GM23338 (cell line): Measurements from ENCODE around the gene CYBA. TPM values are rescaled to one million over a fixed set of nuclear protein-coding genes. Genes with fewer than 3 reads are reported as not detected.

Experiments
- ATAC-seq: fragments of 200-7000 bp; cut with Tn5 transposase; 3 replicates; pipeline ENCODE4 v1.9.1; 2020
- DNase-seq: peaks from one replicate; pipeline ENCODE4 v3.0.0-alpha.2; 2015; ENCODE audit warnings: low spot score
- H2AFZ ChIP-seq: fragments of 200-600 bp; sonication (generic); 2 replicates; pipeline ENCODE4 v1.8.0; 2016; ENCODE audit warnings: antibody characterized with exemption, mild to moderate bottlenecking, moderate library complexity
- H3F3A ChIP-seq: fragments of 200-600 bp; sonication (generic); replicated peaks from 2 replicates; pipeline ENCODE4 v1.8.0; 2017; ENCODE audit warnings: antibody characterized with exemption, mixed run types, low read depth
- H3K27ac ChIP-seq: fragments of 200-600 bp; sonication (generic); 2 replicates; pipeline ENCODE4 v1.6.1; 2016; ENCODE audit warnings: low read depth
- H3K27me3 ChIP-seq: fragments of 200-600 bp; sonication (generic); 2 replicates; pipeline ENCODE4 v1.8.0; 2016; ENCODE audit warnings: mild to moderate bottlenecking, mixed run types, moderate library complexity; ENCODE audit not compliant: insufficient read depth
- H3K36me3 ChIP-seq: fragments of 200-600 bp; sonication (generic); 2 replicates; pipeline ENCODE4 v1.8.0; 2016; ENCODE audit warnings: mild to moderate bottlenecking; ENCODE audit not compliant: insufficient read depth
- H3K4me1 ChIP-seq: fragments of 200-600 bp; sonication (generic); 2 replicates; pipeline ENCODE4 v1.8.0; 2016; ENCODE audit warnings: mild to moderate bottlenecking, moderate library complexity; ENCODE audit not compliant: insufficient read depth
- H3K4me2 ChIP-seq: fragments of 200-600 bp; sonication (generic); 2 replicates; pipeline ENCODE4 v1.7.1; 2017; ENCODE audit warnings: mixed run types
- H3K4me3 ChIP-seq: fragments of 200-600 bp; sonication (generic); 2 replicates; pipeline ENCODE4 v1.6.1; 2016; ENCODE audit warnings: mixed run types
- H3K79me2 ChIP-seq: fragments of 200-600 bp; sonication (generic); replicated peaks from 2 replicates; pipeline ENCODE4 v1.8.0; 2017; ENCODE audit warnings: mild to moderate bottlenecking; ENCODE audit not compliant: insufficient read depth
- H3K9me2 ChIP-seq: fragments of 200-600 bp; sonication (generic); 2 replicates; pipeline ENCODE4 v1.8.0; 2017; ENCODE audit not compliant: insufficient read depth
- H4K20me1 ChIP-seq: fragments of 200-600 bp; sonication (generic); replicated peaks from 2 replicates; pipeline ENCODE4 v1.8.0; 2017; ENCODE audit warnings: mild to moderate bottlenecking; ENCODE audit not compliant: insufficient read depth
- H3K27ac Mint-ChIP-seq: 2 replicates; pipeline ENCODE4 v1.8.0; 2020; ENCODE audit warnings: inconsistent platforms, mild to moderate bottlenecking, moderate library complexity, mixed read lengths
- H3K27me3 Mint-ChIP-seq: 3 replicates; pipeline ENCODE4 v1.8.0; 2022; ENCODE audit warnings: low read depth, mild to moderate bottlenecking, moderate library complexity, mixed read lengths, inconsistent platforms; ENCODE audit not compliant: insufficient read depth, poor library complexity
- H3K36me3 Mint-ChIP-seq: 3 replicates; pipeline ENCODE4 v1.8.0; 2021; ENCODE audit warnings: low read depth, mild to moderate bottlenecking, inconsistent platforms, moderate library complexity, mixed read lengths
- H3K4me1 Mint-ChIP-seq: 3 replicates; pipeline ENCODE4 v1.8.0; 2020; ENCODE audit warnings: mild to moderate bottlenecking, inconsistent platforms, mixed read lengths
- H3K4me3 Mint-ChIP-seq: 3 replicates; pipeline ENCODE4 v1.8.0; 2021; ENCODE audit warnings: moderate library complexity, mild to moderate bottlenecking, inconsistent platforms, mixed read lengths
- H3K9me3 Mint-ChIP-seq: 3 replicates; pipeline ENCODE4 v1.8.0; 2020; ENCODE audit warnings: moderate library complexity, mild to moderate bottlenecking, inconsistent platforms, mixed read lengths
- CREB1 ChIP-seq: fragments of 250-450 bp; sonication (Bioruptor Pico); IDR thresholded peaks from 2 replicates; pipeline ENCODE4 v1.5.0; 2020; ENCODE audit warnings: low read depth, mild to moderate bottlenecking, moderate library complexity
- CTCF ChIP-seq, 2 experiments: fragments of 200-600 bp in 1 of 2; sonication (generic) in 1 of 2; conservative IDR thresholded peaks; 2 replicates each; pipeline versions ENCODE4 v1.5.1 to v1.6.1; 2016 to 2017; ENCODE audit warnings: antibody characterized with exemption in 2 of 2, low read depth in 2 of 2, mild to moderate bottlenecking in 2 of 2, moderate library complexity in 1 of 2
- EZH2 ChIP-seq: fragments of 200-600 bp; sonication (generic); IDR thresholded peaks from one replicate; pipeline ENCODE4 v1.8.0; 2017; ENCODE audit warnings: antibody characterized with exemption, mild to moderate bottlenecking, low read depth; ENCODE audit not compliant: unreplicated experiment
- EZH2phosphoT487 ChIP-seq: fragments of 200-600 bp; sonication (generic); IDR thresholded peaks from one replicate; pipeline ENCODE4 v1.8.1; 2018; ENCODE audit warnings: antibody characterized with exemption; ENCODE audit not compliant: unreplicated experiment
- JUNB ChIP-seq: IDR thresholded peaks from one replicate; pipeline ENCODE4 v1.6.1; 2016; ENCODE audit warnings: antibody characterized with exemption; ENCODE audit not compliant: unreplicated experiment
- NANOG ChIP-seq: IDR thresholded peaks from 2 replicates; pipeline ENCODE4 v1.6.1; 2016; ENCODE audit warnings: antibody characterized with exemption, borderline replicate concordance
- POLR2AphosphoS5 ChIP-seq: IDR thresholded peaks from 2 replicates; pipeline ENCODE4 v1.6.1; 2016; ENCODE audit warnings: antibody characterized with exemption, low read depth
- STAT1 ChIP-seq: IDR thresholded peaks from one replicate; pipeline ENCODE4 v1.6.1; 2016; ENCODE audit warnings: antibody characterized with exemption; ENCODE audit not compliant: unreplicated experiment
- ZNF114 ChIP-seq: fragments of 250-450 bp; sonication (Bioruptor Pico); IDR thresholded peaks from 2 replicates; pipeline ENCODE4 v1.5.0; 2020; ENCODE audit warnings: mild to moderate bottlenecking, moderate library complexity
- ZNF331 ChIP-seq: fragments of 250-450 bp; sonication (Bioruptor Pico); IDR thresholded peaks from 2 replicates; pipeline ENCODE4 v1.5.0; 2020; ENCODE audit warnings: low read depth, mild to moderate bottlenecking, moderate library complexity
- ZNF462 ChIP-seq: fragments of 250-450 bp; sonication (Bioruptor Pico); IDR thresholded peaks from 2 replicates; pipeline ENCODE4 v1.5.0; 2020; ENCODE audit warnings: mild to moderate bottlenecking, moderate library complexity
- polyA plus RNA-seq: library from polyadenylated mRNA; unstranded; fragments of >200 nt; fragmentation: Nextera tagmentation; extraction: Ambion mirVana; gene quantifications from 2 replicates; pipeline ENCODE4 v1.2.1, GENCODE V29; 2016
- total RNA-seq: library from RNA; depleted of rRNA; stranded (reverse); fragments of >200 nt; shearing (Covaris generic); gene quantifications from 2 replicates; pipeline ENCODE4 v1.2.3, GENCODE V29; 2014
- TF ChIP-seq, protein P1 (sequence below): IDR thresholded peaks from 2 replicates; pipeline ENCODE4 v1.6.1; 2016; ENCODE audit warnings: antibody characterized with exemption
- TF ChIP-seq, protein P2 (sequence below): IDR thresholded peaks from one replicate; pipeline ENCODE4 v1.6.1; 2018; ENCODE audit warnings: antibody characterized with exemption; ENCODE audit not compliant: unreplicated experiment

The CYBA gene
- total and polyA plus RNA-seq, 2 experiments from 2014 or later, result 275 to 281 TPM

DNA sequence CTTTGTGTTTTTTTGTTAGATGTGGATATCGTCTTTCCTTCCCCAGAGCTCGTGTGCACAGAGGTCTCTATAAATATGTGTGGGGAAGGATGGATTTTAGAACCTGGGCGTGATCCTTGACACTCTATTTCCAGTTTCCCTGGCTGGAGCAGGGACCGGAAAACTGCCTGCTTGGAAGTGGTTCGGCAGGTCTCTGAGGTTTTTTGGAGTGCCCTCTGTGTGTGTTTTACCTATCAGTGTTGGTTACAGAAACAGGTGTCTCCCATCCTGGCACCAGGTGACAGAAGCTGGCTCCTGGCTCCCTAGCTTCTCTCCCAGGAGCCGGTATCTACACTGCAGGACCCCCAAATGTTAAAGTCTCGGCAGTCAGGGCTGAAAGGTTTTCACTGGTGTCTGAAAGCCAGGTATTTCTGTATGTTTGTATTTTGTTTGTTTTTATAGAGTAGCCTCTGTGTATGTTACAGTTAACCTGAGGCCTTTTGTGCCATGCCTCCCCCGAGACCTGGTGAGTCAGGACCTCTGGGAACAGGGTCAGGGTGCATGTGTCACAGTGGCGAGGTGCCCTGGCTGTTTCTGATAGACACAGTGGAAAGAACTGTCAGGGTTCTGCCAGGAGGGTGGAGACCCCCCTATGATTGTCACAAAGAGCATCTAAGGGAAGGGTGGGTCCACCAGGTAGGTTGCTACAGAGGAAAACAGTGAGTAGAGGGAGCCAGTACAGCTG is 49.4 kb downstream of the CYBA start:
- Histone ChIP-seq H4K20me1 (peaks cover 15% of the 10 kb centered on the region; the same call in 1 of the 2 replicates), H3K4me2 (no peak overlapping the region), H3K36me3 (peaks cover 30% of the 10 kb centered on the region), H3K4me1 (no peaks in the 10 kb centered on the region), H2AFZ (no peak overlapping the region), H3K9me2 (no peaks in the 10 kb centered on the region), H3K27ac (no peak overlapping the region), H3F3A (0 out of 2 replicates have a peak, but pooled peaks cover 8% of the 10 kb centered on the region), H3K27me3 (no peaks in the 10 kb centered on the region), H3K79me2 (peaks cover 7% of the 10 kb centered on the region; the same call in 1 of the 2 replicates), H3K4me3 (no peak overlapping the region)
- Mint-ChIP-seq H3K4me3 (peak overlapping the region; percentile 6; the same call in 2 of the 3 replicates), H3K27ac (no peak overlapping the region), H3K36me3 (peaks cover 60% of the 10 kb centered on the region), H3K4me1 (peaks cover 25% of the 10 kb centered on the region), H3K27me3 (peaks cover 5% of the 10 kb centered on the region), H3K9me3 (no peaks in the 10 kb centered on the region)
- TF ChIP-seq, protein P1, sequence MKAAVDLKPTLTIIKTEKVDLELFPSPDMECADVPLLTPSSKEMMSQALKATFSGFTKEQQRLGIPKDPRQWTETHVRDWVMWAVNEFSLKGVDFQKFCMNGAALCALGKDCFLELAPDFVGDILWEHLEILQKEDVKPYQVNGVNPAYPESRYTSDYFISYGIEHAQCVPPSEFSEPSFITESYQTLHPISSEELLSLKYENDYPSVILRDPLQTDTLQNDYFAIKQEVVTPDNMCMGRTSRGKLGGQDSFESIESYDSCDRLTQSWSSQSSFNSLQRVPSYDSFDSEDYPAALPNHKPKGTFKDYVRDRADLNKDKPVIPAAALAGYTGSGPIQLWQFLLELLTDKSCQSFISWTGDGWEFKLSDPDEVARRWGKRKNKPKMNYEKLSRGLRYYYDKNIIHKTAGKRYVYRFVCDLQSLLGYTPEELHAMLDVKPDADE, result no peak
- no peak for TF ChIP-seq EZH2phosphoT487
- TF ChIP-seq ZNF462 (CRISPR knock-in tag), result no peak
- TF ChIP-seq EZH2, result no peak
- TF ChIP-seq ZNF114, result no peak
- TF ChIP-seq POLR2AphosphoS5, result no peak
- no peak for TF ChIP-seq CTCF (conservative IDR thresholded peaks at IDR 0.05; ENCODE audit: low read depth in 2 of 2)
- no peak for TF ChIP-seq ZNF331 (CRISPR knock-in tag)
- no peak for TF ChIP-seq STAT1
- no peak for TF ChIP-seq NANOG
- no peak for TF ChIP-seq JUNB
- TF ChIP-seq CREB1 (CRISPR knock-in tag), result no peak
- TF ChIP-seq, protein P2, sequence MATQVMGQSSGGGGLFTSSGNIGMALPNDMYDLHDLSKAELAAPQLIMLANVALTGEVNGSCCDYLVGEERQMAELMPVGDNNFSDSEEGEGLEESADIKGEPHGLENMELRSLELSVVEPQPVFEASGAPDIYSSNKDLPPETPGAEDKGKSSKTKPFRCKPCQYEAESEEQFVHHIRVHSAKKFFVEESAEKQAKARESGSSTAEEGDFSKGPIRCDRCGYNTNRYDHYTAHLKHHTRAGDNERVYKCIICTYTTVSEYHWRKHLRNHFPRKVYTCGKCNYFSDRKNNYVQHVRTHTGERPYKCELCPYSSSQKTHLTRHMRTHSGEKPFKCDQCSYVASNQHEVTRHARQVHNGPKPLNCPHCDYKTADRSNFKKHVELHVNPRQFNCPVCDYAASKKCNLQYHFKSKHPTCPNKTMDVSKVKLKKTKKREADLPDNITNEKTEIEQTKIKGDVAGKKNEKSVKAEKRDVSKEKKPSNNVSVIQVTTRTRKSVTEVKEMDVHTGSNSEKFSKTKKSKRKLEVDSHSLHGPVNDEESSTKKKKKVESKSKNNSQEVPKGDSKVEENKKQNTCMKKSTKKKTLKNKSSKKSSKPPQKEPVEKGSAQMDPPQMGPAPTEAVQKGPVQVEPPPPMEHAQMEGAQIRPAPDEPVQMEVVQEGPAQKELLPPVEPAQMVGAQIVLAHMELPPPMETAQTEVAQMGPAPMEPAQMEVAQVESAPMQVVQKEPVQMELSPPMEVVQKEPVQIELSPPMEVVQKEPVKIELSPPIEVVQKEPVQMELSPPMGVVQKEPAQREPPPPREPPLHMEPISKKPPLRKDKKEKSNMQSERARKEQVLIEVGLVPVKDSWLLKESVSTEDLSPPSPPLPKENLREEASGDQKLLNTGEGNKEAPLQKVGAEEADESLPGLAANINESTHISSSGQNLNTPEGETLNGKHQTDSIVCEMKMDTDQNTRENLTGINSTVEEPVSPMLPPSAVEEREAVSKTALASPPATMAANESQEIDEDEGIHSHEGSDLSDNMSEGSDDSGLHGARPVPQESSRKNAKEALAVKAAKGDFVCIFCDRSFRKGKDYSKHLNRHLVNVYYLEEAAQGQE, result no peak
- no peak for ATAC-seq
- no peak for DNase-seq
